ENCODE measurements around the gene IGF2BP2. TPM values are rescaled to one million over a fixed set of nuclear protein-coding genes. Genes with fewer than 3 reads are reported as not detected.

IGF2BP2 gene
- total and polyA plus RNA-seq, 9 of the 15 experiments (the other 6 are each of a cell fraction or from before 2014, with no cell fraction given) = 3.2 to 59.6 (median 30.5) TPM

GRCh38 chr3:185753354-185753753, 71.5 kb downstream of the IGF2BP2 start:
- peak overlapping the region; percentile 27; the same call in 1 of the 3 replicates for H3K27ac ChIP-seq (ENCODE audit: extremely low read depth, low read depth, low read length)
- ChIA-PET CTCF (ENCODE audit: low intra/inter-chr PET ratio) (no interaction called here), POLR2A (interaction anchor here (0.9 kb wide), 1 partner anchor 14 kb away, joined by 3 read pairs; no protein-coding TSS in a partner anchor)
- H3K9me3 ChIP-seq (replicated peaks; ENCODE audit: control insufficient read depth, insufficient read depth, low read depth, low read length) = no peaks in the 10 kb centered on the region; the same call in 1 of the 2 replicates
- peaks cover 19% of the 10 kb centered on the region for H3K36me3 ChIP-seq (ENCODE audit: control insufficient read depth, insufficient read depth, low read length)
- peak; percentile 63 for ATAC-seq
- H2AFZ ChIP-seq (ENCODE audit: low read depth, low read length) = no peak overlapping the region
- BruUV-seq (replicated peaks) = no TSS peak
- in situ Hi-C loops (cut with MboI) (no loop called here), intact Hi-C loops (cut with micrococcal nuclease) (no loop called here)
- no peak overlapping the region for H3K9ac ChIP-seq (ENCODE audit: insufficient read depth in 1 of 2, low read depth in 2 of 2, low read length in 2 of 2)
- no peaks in the 10 kb centered on the region for H4K20me1 ChIP-seq (replicated peaks; ENCODE audit: control insufficient read depth, insufficient read depth, low read length)
- no peaks in the 10 kb centered on the region for H3K27me3 ChIP-seq (ENCODE audit: control insufficient read depth in 2 of 2, insufficient read depth in 2 of 2, low read length in 2 of 2)
- H3K9me1 ChIP-seq (ENCODE audit: control insufficient read depth, insufficient read depth, low read length) = no peaks in the 10 kb centered on the region
- no peak overlapping the region for H3K4me3 ChIP-seq
- FAIRE-seq = peak; percentile 78
- DNase-seq (ENCODE audit: extremely low read depth in 1 of 4, low spot score in 3 of 4) = peak in 1 of 4 experiments; percentile 73
- no peak overlapping the region for H3K4me2 ChIP-seq (ENCODE audit: insufficient read depth, low read length)
- peaks cover 68% of the 10 kb centered on the region for H3K79me2 ChIP-seq (ENCODE audit: control insufficient read depth, insufficient read depth, low read length)
- 6% methylated on average over 5 of the region's 5 CpGs for WGBS (ENCODE audit: insufficient coverage, low coverage, missing lambda C conversion rate)
- H3K4me1 ChIP-seq (replicated peaks in 1 of 2; ENCODE audit: control insufficient read depth in 2 of 2, insufficient read depth in 2 of 2, low read length in 2 of 2) = peaks cover 19 to 32% of the 10 kb centered on the region in 2 experiments
- TF ChIP-seq CBFA2T3 (IDR thresholded peaks at IDR 0.05) (peak; percentile 78), SMAD4 (CRISPR knock-in tag; conservative IDR thresholded peaks at IDR 0.05) (no peak), FOXK2 (conservative IDR thresholded peaks at IDR 0.05 in 1 of 2, IDR thresholded peaks at IDR 0.05 in 1 of 2; ENCODE audit: low read depth in 2 of 2) (no peak), STAG1 (CRISPR knock-in tag; IDR thresholded peaks at IDR 0.05; ENCODE audit: borderline replicate concordance) (no peak), CEBPG (CRISPR knock-in tag; IDR thresholded peaks at IDR 0.05) (no peak), CEBPG (tag; conservative IDR thresholded peaks at IDR 0.05 in 1 of 2, IDR thresholded peaks at IDR 0.05 in 1 of 2) (0 out of 4 replicates have a peak, but pooled peaks of 1 of the 2 experiments have one; percentile 40), NRF1 (conservative IDR thresholded peaks at IDR 0.05 in 1 of 2, IDR thresholded peaks at IDR 0.05 in 1 of 2) (peak in 1 of 2 experiments; percentile 22; a peak in 1 of 4 replicates), RBM39 (optimal IDR thresholded peaks at IDR 0.05; ENCODE audit: low read depth, low read length) (no peak), CBFA2T2 (conservative IDR thresholded peaks at IDR 0.05) (peak; percentile 60), CXXC5 (CRISPR knock-in tag; IDR thresholded peaks at IDR 0.05) (peak; percentile 60; the same call in 1 of the 2 replicates), FOSL1 (tag; conservative IDR thresholded peaks at IDR 0.05) (0 out of 2 replicates have a peak, but pooled peaks have one; percentile 19), EHMT2 (IDR thresholded peaks at IDR 0.05) (no peak), E4F1 (CRISPR knock-in tag; IDR thresholded peaks at IDR 0.05; ENCODE audit: borderline replicate concordance) (no peak), PHF21A (IDR thresholded peaks at IDR 0.05; ENCODE audit: borderline replicate concordance, low read depth) (no peak), BDP1 (IDR thresholded peaks at IDR 0.05; ENCODE audit: insufficient read depth, insufficient read length) (no peak), IRF2 (CRISPR knock-in tag; IDR thresholded peaks at IDR 0.05) (no peak), SMARCA4 (IDR thresholded peaks at IDR 0.05) (peak; percentile 45; the same call in 1 of the 2 replicates), BCOR (IDR thresholded peaks at IDR 0.05) (no peak), DPF2 (IDR thresholded peaks at IDR 0.05) (peak; percentile 53; the same call in 1 of the 2 replicates), TCF3 (CRISPR knock-in tag; IDR thresholded peaks at IDR 0.05) (peak; percentile 78), SMAD2 (IDR thresholded peaks at IDR 0.05; ENCODE audit: low read depth, low read length) (no peak), TAL1 (IDR thresholded peaks at IDR 0.05) (peak; percentile 61; the same call in 1 of the 2 replicates)
- TF ChIP-seq, protein P1, sequence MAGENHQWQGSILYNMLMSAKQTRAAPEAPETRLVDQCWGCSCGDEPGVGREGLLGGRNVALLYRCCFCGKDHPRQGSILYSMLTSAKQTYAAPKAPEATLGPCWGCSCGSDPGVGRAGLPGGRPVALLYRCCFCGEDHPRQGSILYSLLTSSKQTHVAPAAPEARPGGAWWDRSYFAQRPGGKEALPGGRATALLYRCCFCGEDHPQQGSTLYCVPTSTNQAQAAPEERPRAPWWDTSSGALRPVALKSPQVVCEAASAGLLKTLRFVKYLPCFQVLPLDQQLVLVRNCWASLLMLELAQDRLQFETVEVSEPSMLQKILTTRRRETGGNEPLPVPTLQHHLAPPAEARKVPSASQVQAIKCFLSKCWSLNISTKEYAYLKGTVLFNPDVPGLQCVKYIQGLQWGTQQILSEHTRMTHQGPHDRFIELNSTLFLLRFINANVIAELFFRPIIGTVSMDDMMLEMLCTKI (IDR thresholded peaks at IDR 0.05; ENCODE audit: partially characterized antibody) = no peak
